ENCODE measurements around the gene CAND2.

DNA sequence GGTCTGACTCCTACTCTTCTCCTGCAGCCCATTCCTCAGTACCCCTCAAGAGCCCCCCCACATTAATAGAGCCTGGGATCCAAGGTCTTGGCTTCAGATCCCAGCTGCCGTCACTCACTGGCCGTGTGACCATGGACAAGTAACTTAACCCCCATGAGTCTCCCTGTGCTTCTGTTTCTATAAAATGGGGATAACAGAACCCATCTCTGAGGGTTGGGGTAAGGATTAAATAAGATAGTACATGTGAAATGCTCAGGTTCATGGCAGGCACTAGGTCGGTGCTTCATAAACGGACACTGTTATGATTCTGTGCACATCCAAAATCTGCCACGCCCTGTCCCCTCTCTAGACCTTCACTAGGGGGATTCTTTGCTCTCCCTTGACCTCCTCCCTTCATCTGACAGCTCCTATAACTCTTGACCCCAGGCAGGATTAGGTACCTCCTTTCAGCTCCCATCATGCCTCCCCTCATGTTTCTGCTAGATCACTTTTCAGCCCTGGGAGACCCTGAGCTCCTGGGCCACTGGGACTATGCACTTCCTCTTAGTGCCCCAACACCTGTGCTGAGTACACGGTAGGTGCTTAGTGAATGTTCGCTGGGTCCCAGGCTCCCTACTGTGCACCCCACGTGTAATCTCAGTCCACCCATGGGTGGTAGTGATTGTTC, 1.5 kb downstream of the CAND2 start:
- TF ChIP-seq, protein P1, sequence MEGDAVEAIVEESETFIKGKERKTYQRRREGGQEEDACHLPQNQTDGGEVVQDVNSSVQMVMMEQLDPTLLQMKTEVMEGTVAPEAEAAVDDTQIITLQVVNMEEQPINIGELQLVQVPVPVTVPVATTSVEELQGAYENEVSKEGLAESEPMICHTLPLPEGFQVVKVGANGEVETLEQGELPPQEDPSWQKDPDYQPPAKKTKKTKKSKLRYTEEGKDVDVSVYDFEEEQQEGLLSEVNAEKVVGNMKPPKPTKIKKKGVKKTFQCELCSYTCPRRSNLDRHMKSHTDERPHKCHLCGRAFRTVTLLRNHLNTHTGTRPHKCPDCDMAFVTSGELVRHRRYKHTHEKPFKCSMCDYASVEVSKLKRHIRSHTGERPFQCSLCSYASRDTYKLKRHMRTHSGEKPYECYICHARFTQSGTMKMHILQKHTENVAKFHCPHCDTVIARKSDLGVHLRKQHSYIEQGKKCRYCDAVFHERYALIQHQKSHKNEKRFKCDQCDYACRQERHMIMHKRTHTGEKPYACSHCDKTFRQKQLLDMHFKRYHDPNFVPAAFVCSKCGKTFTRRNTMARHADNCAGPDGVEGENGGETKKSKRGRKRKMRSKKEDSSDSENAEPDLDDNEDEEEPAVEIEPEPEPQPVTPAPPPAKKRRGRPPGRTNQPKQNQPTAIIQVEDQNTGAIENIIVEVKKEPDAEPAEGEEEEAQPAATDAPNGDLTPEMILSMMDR (IDR thresholded peaks at IDR 0.05) = no peak
- TF ChIP-seq POLR2AphosphoS5 (IDR thresholded peaks at IDR 0.05) = no peak
